HG03039 (cell line): ENCODE measurements around the gene TCF7.

Source experiments
- ATAC-seq: cut with Tn5 transposase; IDR thresholded peaks from one replicate; pipeline ENCODE4 v1.9.1; 2021; ENCODE audit warnings: mild to moderate bottlenecking, moderate library complexity; ENCODE audit not compliant: unreplicated experiment

The TCF7 gene

DNA sequence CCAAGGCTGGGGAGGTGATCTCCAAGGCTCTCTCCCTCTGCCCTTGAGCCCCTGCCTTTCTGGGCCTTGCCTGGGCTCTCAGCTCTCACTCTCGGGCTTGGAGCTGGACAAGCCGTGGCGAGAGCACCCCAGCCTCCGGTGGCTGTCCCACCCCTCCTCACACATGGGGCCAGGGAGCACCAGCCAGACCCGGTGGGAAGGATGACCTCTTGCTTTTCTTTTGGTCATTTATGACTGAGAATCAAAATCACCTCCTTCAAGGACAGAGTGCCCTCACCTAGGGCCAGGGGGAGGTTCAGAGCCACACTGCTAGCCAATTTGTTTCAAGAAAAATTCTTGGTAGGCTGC is 14.1 kb downstream of the TCF7 start:
- ATAC-seq = no peak

DNA sequence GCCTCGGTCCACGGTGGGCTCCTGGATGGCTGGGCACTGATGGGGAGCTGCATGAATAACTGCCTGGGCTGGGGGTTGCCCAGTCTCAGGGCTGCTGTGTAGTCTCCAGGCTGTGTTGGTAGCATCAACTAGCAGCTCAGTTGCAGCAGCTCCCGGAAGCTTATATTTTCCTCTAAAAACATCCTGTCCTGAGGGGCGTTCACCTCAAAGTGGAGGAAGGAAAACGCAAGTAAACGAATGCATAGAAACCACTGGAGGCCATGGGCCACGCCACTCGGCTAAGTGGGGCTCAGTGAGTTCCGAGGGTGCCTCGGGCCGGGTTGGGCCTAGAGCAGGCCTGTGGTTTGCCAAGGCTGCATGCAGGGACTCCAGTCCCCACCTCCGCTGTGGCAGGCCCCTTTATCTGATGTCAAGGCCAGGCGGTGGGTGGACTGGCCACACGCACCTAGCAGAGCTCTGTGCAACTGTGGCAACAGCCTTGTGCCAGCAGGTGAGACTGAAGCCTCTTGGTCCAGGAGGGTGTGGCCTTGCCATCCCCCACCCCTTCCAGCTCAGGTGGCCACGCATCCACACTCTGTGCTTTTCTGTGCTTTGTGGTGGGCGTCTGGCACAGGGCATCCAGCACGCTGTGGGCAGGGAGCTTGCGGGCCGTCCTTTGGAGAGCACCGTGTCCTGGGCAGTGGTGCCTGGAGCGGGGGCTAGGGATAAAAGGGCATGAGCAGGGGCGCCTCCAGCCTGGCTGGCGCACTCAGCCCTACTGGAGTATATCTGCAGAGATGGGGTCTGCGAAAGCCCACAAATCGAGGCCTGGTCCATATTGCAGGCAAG is 15.1 kb downstream of the TCF7 start:
- no peak for ATAC-seq

- no peak for ATAC-seq
Measured at GRCh38 chr5:134130239-134130945, 15.9 kb downstream of the TCF7 start.

GRCh38 chr5:134131165-134131564 is 16.7 kb downstream of the TCF7 start:
- no peak for ATAC-seq

DNA sequence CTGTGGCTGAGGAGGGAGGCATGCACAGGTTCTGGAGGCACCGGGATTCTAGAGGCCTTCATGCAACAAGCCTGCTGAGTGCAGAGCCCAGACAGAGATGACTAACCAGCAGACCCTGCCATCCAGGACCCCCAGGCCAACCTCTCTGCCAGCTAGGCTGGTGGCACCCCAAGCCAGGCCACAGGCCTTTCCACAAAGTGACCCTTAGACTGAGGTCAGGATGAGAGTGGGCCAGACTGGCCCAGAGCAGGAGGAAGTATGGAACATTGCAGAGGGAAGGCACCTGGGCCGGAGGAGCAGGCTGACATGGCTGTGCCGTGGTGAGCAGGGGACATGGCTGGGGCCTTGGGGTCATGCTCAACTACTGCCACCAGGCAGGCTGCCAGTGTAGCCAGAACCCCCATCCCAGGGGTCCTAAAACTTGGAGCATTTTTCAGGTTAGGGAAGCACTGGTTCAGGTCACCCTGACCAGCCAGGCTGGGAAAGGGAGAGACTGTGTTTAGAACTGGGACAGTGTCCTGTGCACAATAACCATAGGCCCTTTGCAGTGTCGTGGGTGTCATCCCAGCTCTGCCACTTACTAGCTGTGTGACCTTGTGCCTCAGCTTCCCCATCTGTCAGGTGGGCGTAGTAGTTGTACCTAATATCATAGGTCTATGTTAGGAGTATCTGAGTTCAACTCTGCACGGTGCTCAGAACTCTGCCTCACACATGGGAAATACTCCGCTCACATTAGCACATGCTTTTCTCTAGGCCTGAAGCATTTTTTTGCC is 17.3 kb downstream of the TCF7 start:
- ATAC-seq = no peak

DNA sequence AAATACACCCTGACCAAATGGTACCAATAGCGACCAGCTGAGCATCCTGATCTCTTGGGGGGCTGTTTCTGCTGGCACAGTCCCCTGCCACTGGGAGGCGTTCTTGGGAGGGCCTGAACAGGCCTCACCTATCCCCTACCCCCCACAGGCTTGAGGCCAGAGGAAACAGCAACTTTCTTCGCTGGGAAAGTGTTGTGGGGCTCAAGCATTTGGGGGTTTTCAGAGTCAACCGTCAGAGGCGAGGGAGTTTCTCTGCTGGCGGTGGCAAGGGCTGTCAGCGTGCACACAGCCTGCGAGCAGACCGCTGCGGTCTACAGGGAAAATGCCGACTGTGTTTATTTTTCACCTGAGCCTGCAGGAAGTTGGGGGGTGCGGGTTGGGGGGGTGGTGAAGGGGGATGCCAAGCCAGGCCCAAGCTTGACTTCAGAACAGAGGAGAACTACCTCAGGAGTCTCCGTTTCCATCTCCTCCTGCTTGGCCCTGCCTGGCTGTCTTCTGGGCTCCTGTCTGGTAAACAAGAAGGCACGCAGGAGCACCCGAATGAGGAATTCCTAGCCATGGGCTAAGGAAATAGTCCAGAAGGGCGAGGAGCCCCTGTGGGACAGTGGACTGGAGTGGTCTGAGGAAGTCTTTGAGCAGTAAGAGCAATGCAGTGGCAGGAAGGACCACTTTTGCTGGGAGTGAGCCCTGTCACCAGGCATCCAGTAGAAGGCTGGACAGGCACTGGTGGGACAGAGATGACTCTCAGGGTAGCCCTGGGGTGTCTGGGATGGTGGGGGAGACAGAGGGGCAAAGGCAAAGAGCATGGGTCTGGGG is 18.1 kb downstream of the TCF7 start:
- peak; percentile 45 for ATAC-seq

- no peak for ATAC-seq
Measured at GRCh38 chr5:134133188-134133994, 18.9 kb downstream of the TCF7 start.

DNA sequence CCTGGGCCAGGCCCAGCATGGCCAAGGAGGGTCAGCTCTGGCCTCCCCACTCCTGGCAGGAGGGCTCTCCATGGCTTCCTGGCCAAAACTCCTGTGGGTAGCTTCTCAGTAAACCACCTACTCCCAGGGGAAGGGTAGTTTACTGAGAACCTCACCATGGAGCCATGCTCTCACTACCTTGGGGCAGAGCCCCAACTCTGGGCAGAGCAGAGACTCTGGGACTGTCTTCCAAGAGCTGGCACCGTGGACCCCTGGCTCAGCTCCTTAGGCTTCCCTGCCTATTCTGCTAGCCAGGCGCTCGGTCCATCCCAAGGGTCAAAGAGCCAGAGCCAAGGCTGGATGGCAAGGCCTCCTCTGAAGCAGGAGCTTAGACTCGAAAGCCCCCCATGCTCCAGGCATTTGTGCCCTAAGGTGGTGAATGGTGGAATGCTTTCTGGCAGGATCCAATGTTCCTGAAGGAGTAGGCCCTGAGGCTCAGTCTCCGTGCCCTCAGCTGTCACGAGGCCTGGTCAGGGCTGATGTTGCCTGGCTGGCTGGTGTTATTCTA is 19.6 kb downstream of the TCF7 start:
- ATAC-seq = no peak

DNA sequence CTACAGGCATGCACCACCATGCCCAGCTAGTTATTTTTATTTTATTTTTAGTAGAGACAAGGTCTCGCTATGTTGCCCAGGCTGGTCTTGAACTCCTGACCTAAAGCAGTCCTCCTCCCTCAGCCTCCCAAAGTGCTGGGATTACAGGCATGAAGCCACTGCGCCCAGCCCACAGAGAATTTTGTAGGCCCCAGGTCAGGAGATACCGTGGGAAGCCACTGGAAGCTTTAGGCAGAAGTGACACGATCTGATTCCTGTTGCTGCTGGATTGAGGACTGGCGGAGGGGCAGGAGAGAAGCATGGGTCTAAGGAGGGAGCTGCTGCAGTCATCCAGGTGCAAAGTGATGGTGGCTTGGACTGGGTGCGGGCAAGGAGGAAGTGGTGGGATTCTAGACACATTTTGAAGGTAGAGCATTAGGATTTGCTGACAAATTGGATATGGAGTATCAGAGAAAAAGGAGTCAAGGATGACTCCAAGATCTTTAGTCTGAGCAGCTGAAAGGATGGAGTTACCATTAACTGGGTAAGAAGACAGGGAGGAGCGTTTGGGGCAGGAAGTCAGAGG is 20.7 kb downstream of the TCF7 start:
- ATAC-seq = no peak

GRCh38 chr5:134136221-134136631 is 21.7 kb downstream of the TCF7 start:
- no peak for ATAC-seq

- no peak for ATAC-seq
Measured at GRCh38 chr5:134136771-134137170, 22.3 kb downstream of the TCF7 start.

DNA sequence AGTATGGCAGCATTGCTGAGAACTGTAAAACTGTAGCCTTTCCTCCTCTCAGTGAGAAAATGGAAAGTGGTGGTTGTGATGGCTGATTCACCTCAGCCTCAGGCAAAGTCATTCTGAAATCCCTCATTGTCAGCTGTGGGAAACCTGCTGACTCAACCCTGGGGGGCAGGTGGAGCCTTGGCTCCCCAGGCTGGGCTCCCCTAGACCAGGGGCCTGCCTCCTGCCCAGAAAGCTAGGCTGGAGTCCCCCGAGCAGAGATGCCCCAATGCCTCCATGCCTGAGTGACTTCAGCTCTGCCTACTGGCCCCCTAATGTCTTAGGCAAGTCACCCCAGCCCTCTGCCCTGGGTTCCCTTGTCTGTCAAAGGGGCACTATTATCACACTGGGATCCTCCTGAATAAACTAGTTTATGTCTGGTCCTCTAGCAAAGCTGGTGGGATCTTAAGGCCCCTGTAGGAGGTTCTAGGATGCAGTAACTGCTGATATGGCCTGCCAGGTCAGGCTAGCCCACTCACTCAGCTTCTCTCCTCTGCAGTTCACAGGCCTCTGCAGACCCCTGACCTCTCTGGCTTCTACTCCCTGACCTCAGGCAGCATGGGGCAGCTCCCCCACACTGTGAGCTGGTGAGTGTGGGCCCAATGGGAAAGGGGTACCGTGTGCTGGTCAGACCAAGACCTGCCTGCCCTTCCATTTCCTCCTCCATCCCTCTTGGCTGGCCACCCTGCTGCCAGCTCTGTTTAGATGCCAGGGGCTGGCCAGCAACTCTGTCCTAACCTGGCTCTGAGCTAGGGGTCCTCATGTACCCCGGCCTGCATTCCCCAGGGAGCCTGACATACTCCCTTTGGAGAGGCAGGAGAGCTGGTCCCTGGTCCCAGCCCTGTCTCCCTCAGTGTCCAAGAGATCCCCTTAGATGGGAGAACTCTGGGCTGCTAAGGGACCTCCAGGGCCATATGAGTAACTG is 24.2 kb downstream of the TCF7 start:
- peak; percentile 51 for ATAC-seq

DNA sequence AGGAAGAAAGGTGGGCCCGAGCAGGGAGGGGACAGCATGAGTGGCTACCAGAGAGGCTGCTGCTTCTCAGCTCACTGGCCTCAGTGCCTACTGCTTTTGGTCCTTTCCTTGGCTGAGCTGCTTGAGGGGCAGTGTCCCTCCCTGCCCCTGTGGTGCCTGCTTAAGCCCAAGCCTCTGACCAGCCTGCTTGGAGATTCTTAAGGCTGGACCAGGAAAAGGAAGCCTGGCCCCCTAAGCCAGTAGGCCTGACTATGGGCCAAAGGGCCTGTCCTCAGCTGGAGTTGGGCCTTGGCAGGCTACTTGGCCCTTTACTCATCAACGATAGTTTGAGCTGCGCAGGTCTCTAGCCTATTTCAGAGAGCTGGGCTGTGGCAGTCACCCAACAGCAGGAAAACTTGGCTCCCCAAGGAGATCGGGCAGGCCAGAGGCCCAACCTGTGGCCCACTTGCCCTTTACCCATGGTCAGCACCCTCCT is 24.9 kb downstream of the TCF7 start:
- ATAC-seq = no peak

DNA sequence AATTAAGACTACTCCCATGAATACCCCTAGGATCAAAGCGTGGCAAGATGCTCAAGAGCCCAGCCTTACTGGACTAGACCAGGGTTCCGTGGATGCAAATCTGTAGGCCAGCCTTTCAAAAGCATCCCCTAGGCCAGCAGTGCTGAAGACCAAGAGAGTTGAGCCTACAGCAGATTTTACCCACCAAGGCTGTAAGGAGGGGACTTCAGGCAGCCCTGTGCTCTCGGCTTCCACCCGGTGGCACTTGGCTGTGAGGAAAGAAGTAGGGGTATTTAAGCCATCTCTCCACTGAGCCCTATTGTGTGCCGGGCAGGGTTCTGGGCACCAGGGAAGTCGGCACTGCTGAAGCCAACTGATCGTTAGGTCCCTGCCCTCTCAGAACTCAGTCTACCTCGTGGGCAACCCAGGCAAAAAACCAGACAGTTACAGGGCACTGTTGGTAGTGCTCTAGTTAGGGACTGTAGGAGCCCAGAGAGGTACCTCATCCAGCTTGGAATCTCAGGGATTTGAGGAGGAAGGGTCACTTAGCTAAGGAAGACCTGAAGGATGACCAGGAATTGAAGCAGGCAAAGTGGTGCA is 25.5 kb downstream of the TCF7 start:
- no peak for ATAC-seq

DNA sequence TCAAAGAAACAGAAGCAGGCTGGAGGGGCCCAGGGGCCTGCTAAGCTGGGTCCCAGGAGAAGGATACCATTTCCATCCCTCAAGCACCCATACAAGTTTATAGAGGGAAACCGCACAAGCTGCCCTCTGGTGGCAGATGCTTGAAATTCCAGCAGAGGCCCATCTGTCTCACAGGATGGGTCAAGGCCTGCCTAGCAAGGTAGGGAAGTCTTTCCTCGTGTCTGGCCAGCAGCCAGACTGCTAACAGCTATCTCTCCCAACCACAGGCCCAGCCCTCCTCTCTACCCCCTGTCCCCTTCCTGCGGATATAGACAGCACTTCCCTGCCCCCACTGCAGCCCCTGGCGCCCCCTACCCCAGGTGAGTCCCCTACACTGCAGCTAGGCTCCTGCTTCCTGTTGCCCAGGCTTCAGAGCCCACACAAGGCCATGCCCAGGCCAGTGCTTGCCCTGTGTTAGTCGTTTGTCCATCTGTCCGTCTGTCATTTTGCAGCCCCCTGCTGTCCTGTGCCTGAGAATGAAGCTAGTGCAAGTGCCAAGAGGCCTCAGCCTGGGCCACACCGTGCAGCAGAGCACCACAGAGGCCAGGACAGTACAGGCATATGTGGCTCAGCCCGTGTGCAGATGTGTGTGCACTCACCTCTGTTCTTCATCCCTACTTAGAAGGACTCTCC is 26.2 kb downstream of the TCF7 start:
- ATAC-seq = no peak

- ATAC-seq = no peak
Measured at GRCh38 chr5:134141331-134142050, 27.0 kb downstream of the TCF7 start.

- ATAC-seq = no peak
Measured at GRCh38 chr5:134142052-134142451, 27.6 kb downstream of the TCF7 start.
